ENCODE data around the gene MBOAT7. TPM values are rescaled to one million over a fixed set of nuclear protein-coding genes. Genes with fewer than 3 reads are reported as not detected.
"Not testable (repeated sequence)": the region's sequence is repeated elsewhere in the genome, so short reads cannot be mapped to it uniquely, and the experiment has no call there.

Gene MBOAT7
- total RNA-seq, 1 experiment from 2014 or later, result 85.6 TPM

GRCh38 chr19:54207193-54207592, 17.8 kb upstream of the MBOAT7 start:
- H3K27ac ChIP-seq (ENCODE audit: low read length); H3K4me1 ChIP-seq (ENCODE audit: low read length); H3K9me3 ChIP-seq (ENCODE audit: low read length); H3K9ac ChIP-seq (ENCODE audit: low read length); H3K4me3 ChIP-seq (ENCODE audit: low read length); DNase-seq; H3K4me2 ChIP-seq (ENCODE audit: low read depth, low read length, poor library complexity, severe bottlenecking); H3K9me2 ChIP-seq (replicated peaks; ENCODE audit: insufficient read depth, low read length); H3K27me3 ChIP-seq (ENCODE audit: low read length); H2AFZ ChIP-seq (ENCODE audit: low read length): not testable (repeated sequence)
- peaks cover 53% of the 10 kb centered on the region for H3K36me3 ChIP-seq (ENCODE audit: insufficient read depth, low read length)
- H4K20me1 ChIP-seq (ENCODE audit: insufficient read depth, low read depth, low read length), result peaks cover 65% of the 10 kb centered on the region
- H3K79me2 ChIP-seq (ENCODE audit: low read length), result peaks cover 34% of the 10 kb centered on the region

- H3K4me2 ChIP-seq (ENCODE audit: low read depth, low read length, poor library complexity, severe bottlenecking), result no peak overlapping the region
- H3K27me3 ChIP-seq (ENCODE audit: low read length), result no peaks in the 10 kb centered on the region
Measured at GRCh38 chr19:54206831-54207177, 17.4 kb upstream of the MBOAT7 start.

GRCh38 chr19:54206030-54206830, 16.9 kb upstream of the MBOAT7 start:
- Histone ChIP-seq H3K4me1 (ENCODE audit: low read length) (peaks cover 18% of the 10 kb centered on the region), H2AFZ (ENCODE audit: low read length) (no peak overlapping the region), H4K20me1 (ENCODE audit: insufficient read depth, low read depth, low read length) (peaks cover 75% of the 10 kb centered on the region), H3K27me3 (ENCODE audit: low read length) (no peaks in the 10 kb centered on the region), H3K4me3 (ENCODE audit: low read length) (no peak overlapping the region), H3K27ac (ENCODE audit: low read length) (no peak overlapping the region), H3K79me2 (ENCODE audit: low read length) (peaks cover 44% of the 10 kb centered on the region), H3K36me3 (ENCODE audit: insufficient read depth, low read length) (peaks cover 62% of the 10 kb centered on the region), H3K9me3 (ENCODE audit: low read length) (no peaks in the 10 kb centered on the region), H3K9me2 (replicated peaks; ENCODE audit: insufficient read depth, low read length) (no peaks in the 10 kb centered on the region), H3K9ac (ENCODE audit: low read length) (no peak overlapping the region), H3K4me2 (ENCODE audit: low read depth, low read length, poor library complexity, severe bottlenecking) (no peak overlapping the region)
- DNase-seq, result peak; percentile 39

More at GRCh38 chr19:54206831-54207177, 17.4 kb upstream of the MBOAT7 start:
- Histone ChIP-seq H3K79me2 (ENCODE audit: low read length) (peaks cover 38% of the 10 kb centered on the region), H4K20me1 (ENCODE audit: insufficient read depth, low read depth, low read length) (peaks cover 69% of the 10 kb centered on the region), H3K9me2 (replicated peaks; ENCODE audit: insufficient read depth, low read length) (no peaks in the 10 kb centered on the region), H3K9me3 (ENCODE audit: low read length) (no peaks in the 10 kb centered on the region), H3K27ac (ENCODE audit: low read length) (no peak overlapping the region), H3K4me1 (ENCODE audit: low read length) (peaks cover 14% of the 10 kb centered on the region), H3K9ac (ENCODE audit: low read length) (no peak overlapping the region), H3K4me3 (ENCODE audit: low read length) (no peak overlapping the region), H3K36me3 (ENCODE audit: insufficient read depth, low read length) (peaks cover 57% of the 10 kb centered on the region), H2AFZ (ENCODE audit: low read length) (no peak overlapping the region)
- DNase-seq, result peak; percentile 46

- no peak overlapping the region for H3K4me2 ChIP-seq (ENCODE audit: low read depth, low read length, poor library complexity, severe bottlenecking)
- no peak overlapping the region for H3K4me3 ChIP-seq (ENCODE audit: low read length)
- no peak overlapping the region for H3K9ac ChIP-seq (ENCODE audit: low read length)
- H3K27ac ChIP-seq (ENCODE audit: low read length), result no peak overlapping the region
- peaks cover 77% of the 10 kb centered on the region for H4K20me1 ChIP-seq (ENCODE audit: insufficient read depth, low read depth, low read length)
- peaks cover 65% of the 10 kb centered on the region for H3K36me3 ChIP-seq (ENCODE audit: insufficient read depth, low read length)
- no peak overlapping the region for H2AFZ ChIP-seq (ENCODE audit: low read length)
- H3K79me2 ChIP-seq (ENCODE audit: low read length), result peaks cover 47% of the 10 kb centered on the region
- H3K9me2 ChIP-seq (replicated peaks; ENCODE audit: insufficient read depth, low read length), result no peaks in the 10 kb centered on the region
- DNase-seq, result no peak
- H3K9me3 ChIP-seq (ENCODE audit: low read length), result no peaks in the 10 kb centered on the region
- no peaks in the 10 kb centered on the region for H3K27me3 ChIP-seq (ENCODE audit: low read length)
- H3K4me1 ChIP-seq (ENCODE audit: low read length), result peaks cover 21% of the 10 kb centered on the region
Measured at GRCh38 chr19:54204767-54205468, 15.5 kb upstream of the MBOAT7 start.

GRCh38 chr19:54203151-54203611, 13.8 kb upstream of the MBOAT7 start:
- Histone ChIP-seq H2AFZ (ENCODE audit: low read length) (no peak overlapping the region), H3K4me1 (ENCODE audit: low read length) (peaks cover 29% of the 10 kb centered on the region), H3K4me2 (ENCODE audit: low read depth, low read length, poor library complexity, severe bottlenecking) (peak overlapping the region; percentile 90), H4K20me1 (ENCODE audit: insufficient read depth, low read depth, low read length) (peaks cover 66% of the 10 kb centered on the region), H3K27ac (ENCODE audit: low read length) (no peak overlapping the region), H3K79me2 (ENCODE audit: low read length) (peaks cover 47% of the 10 kb centered on the region), H3K9me2 (replicated peaks; ENCODE audit: insufficient read depth, low read length) (no peaks in the 10 kb centered on the region), H3K27me3 (ENCODE audit: low read length) (no peaks in the 10 kb centered on the region), H3K4me3 (ENCODE audit: low read length) (no peak overlapping the region), H3K9me3 (ENCODE audit: low read length) (no peaks in the 10 kb centered on the region), H3K36me3 (ENCODE audit: insufficient read depth, low read length) (peaks cover 65% of the 10 kb centered on the region), H3K9ac (ENCODE audit: low read length) (peak overlapping the region; percentile 71; the same call in 1 of the 2 replicates)
- no peak for DNase-seq

- Histone ChIP-seq H3K9ac (ENCODE audit: low read length) (peak overlapping the region; percentile 71), H3K4me3 (ENCODE audit: low read length) (peak overlapping the region; percentile 85), H3K27ac (ENCODE audit: low read length) (peak overlapping the region; percentile 69; the same call in 1 of the 2 replicates), H3K27me3 (ENCODE audit: low read length) (no peaks in the 10 kb centered on the region), H2AFZ (ENCODE audit: low read length) (no peak overlapping the region), H3K79me2 (ENCODE audit: low read length) (peaks cover 47% of the 10 kb centered on the region), H3K4me2 (ENCODE audit: low read depth, low read length, poor library complexity, severe bottlenecking) (peak overlapping the region; percentile 90), H3K9me3 (ENCODE audit: low read length) (no peaks in the 10 kb centered on the region), H3K4me1 (ENCODE audit: low read length) (peaks cover 29% of the 10 kb centered on the region), H4K20me1 (ENCODE audit: insufficient read depth, low read depth, low read length) (peaks cover 58% of the 10 kb centered on the region), H3K36me3 (ENCODE audit: insufficient read depth, low read length) (peaks cover 57% of the 10 kb centered on the region), H3K9me2 (replicated peaks; ENCODE audit: insufficient read depth, low read length) (no peaks in the 10 kb centered on the region)
- DNase-seq, result peak; percentile 42
Measured at GRCh38 chr19:54201980-54202379, 12.6 kb upstream of the MBOAT7 start.

GRCh38 chr19:54201172-54201701, 11.9 kb upstream of the MBOAT7 start:
- H3K4me3 ChIP-seq (ENCODE audit: low read length), result peak overlapping the region; percentile 85
- peaks cover 47% of the 10 kb centered on the region for H3K79me2 ChIP-seq (ENCODE audit: low read length)
- H3K27ac ChIP-seq (ENCODE audit: low read length), result peak overlapping the region; percentile 69
- no peak overlapping the region for H2AFZ ChIP-seq (ENCODE audit: low read length)
- DNase-seq, result no peak
- H3K9me2 ChIP-seq (replicated peaks; ENCODE audit: insufficient read depth, low read length), result no peaks in the 10 kb centered on the region
- peaks cover 52% of the 10 kb centered on the region for H4K20me1 ChIP-seq (ENCODE audit: insufficient read depth, low read depth, low read length)
- H3K4me1 ChIP-seq (ENCODE audit: low read length), result peaks cover 29% of the 10 kb centered on the region
- peak overlapping the region; percentile 71 for H3K9ac ChIP-seq (ENCODE audit: low read length)
- no peaks in the 10 kb centered on the region for H3K9me3 ChIP-seq (ENCODE audit: low read length)
- H3K4me2 ChIP-seq (ENCODE audit: low read depth, low read length, poor library complexity, severe bottlenecking), result peak overlapping the region; percentile 90
- no peaks in the 10 kb centered on the region for H3K27me3 ChIP-seq (ENCODE audit: low read length)
- H3K36me3 ChIP-seq (ENCODE audit: insufficient read depth, low read length), result peaks cover 51% of the 10 kb centered on the region

GRCh38 chr19:54199401-54199800, 10.0 kb upstream of the MBOAT7 start:
- Histone ChIP-seq H3K4me1 (ENCODE audit: low read length) (peaks cover 29% of the 10 kb centered on the region), H3K4me3 (ENCODE audit: low read length) (peak overlapping the region; percentile 85; the same call in 1 of the 2 replicates), H3K9me3 (ENCODE audit: low read length) (no peaks in the 10 kb centered on the region), H3K9ac (ENCODE audit: low read length) (peak overlapping the region; percentile 71; the same call in 1 of the 2 replicates), H3K4me2 (ENCODE audit: low read depth, low read length, poor library complexity, severe bottlenecking) (peak overlapping the region; percentile 90), H3K79me2 (ENCODE audit: low read length) (peaks cover 35% of the 10 kb centered on the region), H3K27me3 (ENCODE audit: low read length) (no peaks in the 10 kb centered on the region), H3K9me2 (replicated peaks; ENCODE audit: insufficient read depth, low read length) (no peaks in the 10 kb centered on the region), H4K20me1 (ENCODE audit: insufficient read depth, low read depth, low read length) (peaks cover 34% of the 10 kb centered on the region), H3K36me3 (ENCODE audit: insufficient read depth, low read length) (peaks cover 34% of the 10 kb centered on the region), H2AFZ (ENCODE audit: low read length) (no peak overlapping the region), H3K27ac (ENCODE audit: low read length) (no peak overlapping the region)
- no peak for DNase-seq

Data from Karpas-422 (cell line).